Measurements from ENCODE around the gene SAPCD2. TPM values are rescaled to one million over a fixed set of nuclear protein-coding genes. Genes with fewer than 3 reads are reported as not detected.

SAPCD2 gene
- total RNA-seq, 1 experiment from 2014 or later: 30.6 TPM

GRCh38 chr9:137032858-137033257 is 37.5 kb downstream of the SAPCD2 start:
- BruUV-seq (replicated peaks): no TSS peak
- ChIA-PET CTCF (no interaction called here), POLR2A (ENCODE audit: low non-redundant PET) (no interaction called here)
- Histone ChIP-seq H3K4me1 (ENCODE audit: insufficient read depth, low read length, poor library complexity, severe bottlenecking) (peaks cover 19% of the 10 kb centered on the region), H3K27me3 (replicated peaks; ENCODE audit: insufficient read depth, low read depth, low read length, poor library complexity) (no peaks in the 10 kb centered on the region), H3K9me3 (ENCODE audit: low read depth, low read length, poor library complexity, severe bottlenecking) (no peaks in the 10 kb centered on the region), H3K36me3 (ENCODE audit: insufficient read depth, low read length, poor library complexity, severe bottlenecking) (no peaks in the 10 kb centered on the region), H3K27ac (ENCODE audit: low read depth, low read length, poor library complexity, severe bottlenecking) (no peak overlapping the region), H3K4me3 (ENCODE audit: low read depth, low read length, poor library complexity, severe bottlenecking) (no peak overlapping the region)
- DNase-seq (ENCODE audit: low spot score): no peak
- intact Hi-C loops (cut with micrococcal nuclease; ENCODE audit: unreplicated experiment): no loop called here
- TF ChIP-seq CTCF (conservative IDR thresholded peaks at IDR 0.05; ENCODE audit: low read depth, low read length) (no peak), EZH2 (IDR thresholded peaks at IDR 0.05; ENCODE audit: borderline replicate concordance, low read depth, low read length, poor library complexity, severe bottlenecking) (no peak)

GRCh38 chr9:137031904-137032640 is 38.3 kb downstream of the SAPCD2 start, which contains the start of gene FUT7:
Gene FUT7, minus strand, starts transcription at chr9:137032088. Its CDS starts 97 bp downstream, at chr9:137031991.
- Histone ChIP-seq H3K9me3 (ENCODE audit: low read depth, low read length, poor library complexity, severe bottlenecking) (no peaks in the 10 kb centered on the region), H3K27ac (ENCODE audit: low read depth, low read length, poor library complexity, severe bottlenecking) (no peak within 1 kb of the TSS), H3K4me1 (ENCODE audit: insufficient read depth, low read length, poor library complexity, severe bottlenecking) (peaks cover 19% of the 10 kb centered on the region), H3K27me3 (replicated peaks; ENCODE audit: insufficient read depth, low read depth, low read length, poor library complexity) (no peaks in the 10 kb centered on the region), H3K4me3 (ENCODE audit: low read depth, low read length, poor library complexity, severe bottlenecking) (no peak within 1 kb of the TSS), H3K36me3 (ENCODE audit: insufficient read depth, low read length, poor library complexity, severe bottlenecking) (no peaks in the 10 kb centered on the region)
- ChIA-PET CTCF (interaction anchor here (0.6 to 0.8 kb wide), 2 partner anchors 33 to 35 kb away, joined by 3 to 4 read pairs; no protein-coding TSS in a partner anchor), POLR2A (ENCODE audit: low non-redundant PET) (no interaction called here)
- intact Hi-C loops (cut with micrococcal nuclease; ENCODE audit: unreplicated experiment): no loop called here
- TF ChIP-seq EZH2 (IDR thresholded peaks at IDR 0.05; ENCODE audit: borderline replicate concordance, low read depth, low read length, poor library complexity, severe bottlenecking): no peak
- no peak for TF ChIP-seq CTCF (conservative IDR thresholded peaks at IDR 0.05; ENCODE audit: low read depth, low read length)
- DNase-seq (ENCODE audit: low spot score): no peak
- no TSS peak for BruUV-seq (replicated peaks)

- Histone ChIP-seq H3K36me3 (ENCODE audit: insufficient read depth, low read length, poor library complexity, severe bottlenecking) (no peaks in the 10 kb centered on the region), H3K27ac (ENCODE audit: low read depth, low read length, poor library complexity, severe bottlenecking) (no peak overlapping the region), H3K4me1 (ENCODE audit: insufficient read depth, low read length, poor library complexity, severe bottlenecking) (peaks cover 19% of the 10 kb centered on the region), H3K4me3 (ENCODE audit: low read depth, low read length, poor library complexity, severe bottlenecking) (no peak overlapping the region), H3K9me3 (ENCODE audit: low read depth, low read length, poor library complexity, severe bottlenecking) (no peaks in the 10 kb centered on the region), H3K27me3 (replicated peaks; ENCODE audit: insufficient read depth, low read depth, low read length, poor library complexity) (no peaks in the 10 kb centered on the region)
- no peak for TF ChIP-seq CTCF (conservative IDR thresholded peaks at IDR 0.05; ENCODE audit: low read depth, low read length)
- TF ChIP-seq EZH2 (IDR thresholded peaks at IDR 0.05; ENCODE audit: borderline replicate concordance, low read depth, low read length, poor library complexity, severe bottlenecking): no peak
- BruUV-seq (replicated peaks): no TSS peak
- ChIA-PET POLR2A (ENCODE audit: low non-redundant PET) (no interaction called here), CTCF (interaction anchor here (1.6 kb wide), 1 partner anchor 158 kb away, joined by 3 read pairs; no protein-coding TSS in a partner anchor)
- no peak for DNase-seq (ENCODE audit: low spot score)
- intact Hi-C loops (cut with micrococcal nuclease; ENCODE audit: unreplicated experiment): no loop called here
These were observed 39.5 kb downstream of the SAPCD2 start for GRCh38 chr9:137030538-137031527.
